Prostate gland (tissue), 2 donors: ENCODE results near the gene NEXMIF. TPM values are rescaled to one million over a fixed set of nuclear protein-coding genes. Genes with fewer than 3 reads are reported as not detected.
"Not testable (repeated sequence)": the region's sequence is repeated elsewhere in the genome, so short reads cannot be mapped to it uniquely, and the experiment has no call there.

Experiments used
- DNase-seq: peaks from one replicate; pipeline ENCODE4 v3.0.0-alpha.2; 2019; ENCODE audit warnings: low spot score
- H3K27ac ChIP-seq, 2 donors: fragments of 200-600 bp; sonication (generic); 2 replicates each; pipeline ENCODE4 v1.5.1; 2017 to 2019
- H3K27me3 ChIP-seq: fragments of 200-600 bp; sonication (generic); replicated peaks from 2 replicates; pipeline ENCODE4 v1.5.1; 2019; ENCODE audit not compliant: insufficient read depth
- H3K36me3 ChIP-seq, 2 donors: fragments of 200-600 bp; sonication (generic); 1 replicate in 1 of 2; 2 replicates in 1 of 2; pipeline versions ENCODE4 v1.5.1 to v1.8.1; 2017 to 2019
- H3K4me1 ChIP-seq: fragments of 200-600 bp; sonication (generic); replicated peaks from 2 replicates; pipeline ENCODE4 v1.5.1; 2019
- H3K4me3 ChIP-seq, 2 donors: fragments of 200-600 bp; sonication (generic); 2 replicates each; pipeline ENCODE4 v1.5.1; 2017 to 2019
- H3K9me3 ChIP-seq: fragments of 200-600 bp; sonication (generic); 2 replicates; pipeline ENCODE4 v1.5.1; 2017
- CTCF ChIP-seq, 4 experiments: fragments of 200-600 bp in 2 of 4; fragments of 450-650 bp in 2 of 4; sonication (generic) in 2 of 4; IDR thresholded peaks; 1 replicate in 3 of 4; 2 replicates in 1 of 4; pipeline ENCODE4 v1.5.1; 2016 to 2019; ENCODE audit warnings: antibody characterized with exemption in 4 of 4, mild to moderate bottlenecking in 2 of 4, moderate library complexity in 2 of 4
- POLR2A ChIP-seq: fragments of 450-650 bp; IDR thresholded peaks from one replicate; pipeline ENCODE4 v1.6.1; 2016; ENCODE audit warnings: antibody characterized with exemption, mild to moderate bottlenecking
- POLR2AphosphoS5 ChIP-seq: sonication (generic); formaldehyde crosslinking; IDR thresholded peaks from one replicate; pipeline ENCODE4 v1.6.1; 2017; ENCODE audit warnings: antibody characterized with exemption
- WGBS: methylation state at CpG from one replicate; pipeline ENCODE4 v1.1.5; 2018; 5-methylcytosine and 5-hydroxymethylcytosine counted together
- intact Hi-C: fragments of 100-400 bp; cut with DNase I; formaldehyde crosslinking; loops from one replicate; pipeline ENCODE4 v1.14.2; 2022
- small RNA-seq, 2 donors: library from RNA; depleted of rRNA; stranded (forward); fragments of <200 nt; gene quantifications; one replicate each; pipeline ENCODE3, GENCODE V24; 2016
- total RNA-seq, 2 donors: library from RNA; depleted of rRNA; stranded (reverse); fragments of >200 nt; gene quantifications; one replicate each; pipeline ENCODE4 v1.1.0, GENCODE V29; 2016

Gene NEXMIF
- total RNA-seq, 2 donors from 2014 or later: 1.2 to 4.7 TPM

DNA sequence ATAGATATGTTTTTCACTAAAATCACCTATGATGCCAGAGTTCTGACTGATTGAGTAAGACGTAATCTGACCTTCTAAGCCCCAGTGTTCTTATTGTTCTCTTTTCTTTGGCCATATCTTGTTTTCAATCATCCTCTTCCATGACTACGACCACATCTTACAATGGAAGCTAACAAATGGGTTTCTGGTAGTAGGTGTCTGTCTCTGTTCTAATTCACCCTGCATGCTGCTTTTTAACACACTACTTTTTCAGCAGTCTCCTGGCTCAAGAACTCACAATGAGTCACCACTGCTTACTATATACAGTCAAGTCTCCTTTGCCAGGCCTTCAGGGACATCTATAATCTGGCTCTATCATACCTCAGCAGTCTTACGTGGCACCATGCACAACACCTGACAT lies 146.1 kb downstream of the NEXMIF start:
- Histone ChIP-seq H3K27me3 (no peaks in the 10 kb centered on the region), H3K9me3 (no peaks in the 10 kb centered on the region), H3K4me3 (no peak overlapping the region), H3K4me1 (no peaks in the 10 kb centered on the region), H3K27ac (no peak overlapping the region), H3K36me3 (no peaks in the 10 kb centered on the region)
- no peak for DNase-seq
- WGBS: 40% methylated on average over 3 of the region's 3 CpGs
- intact Hi-C loops: no loop called here
- no peak for TF ChIP-seq POLR2AphosphoS5

DNA sequence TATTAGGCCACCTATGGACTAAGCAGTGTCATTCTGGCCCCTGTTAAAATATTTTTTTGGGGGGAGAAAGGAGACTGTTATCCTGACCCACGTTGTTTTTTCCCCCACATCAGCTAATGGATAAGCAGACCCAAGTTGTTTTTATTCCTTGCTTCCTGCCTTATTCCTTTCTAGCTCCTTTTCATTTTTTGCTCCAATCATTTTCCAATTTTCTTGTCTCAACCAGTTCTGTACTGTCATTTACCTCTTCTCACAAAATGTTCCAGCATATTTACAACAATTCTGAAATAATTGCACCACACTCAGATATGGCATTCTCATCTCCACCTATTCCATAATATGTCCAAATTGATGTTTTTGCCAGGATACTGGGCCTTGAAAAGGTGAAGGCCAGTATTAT lies 150.3 kb downstream of the NEXMIF start:
- H3K36me3 ChIP-seq: no peaks in the 10 kb centered on the region

DNA sequence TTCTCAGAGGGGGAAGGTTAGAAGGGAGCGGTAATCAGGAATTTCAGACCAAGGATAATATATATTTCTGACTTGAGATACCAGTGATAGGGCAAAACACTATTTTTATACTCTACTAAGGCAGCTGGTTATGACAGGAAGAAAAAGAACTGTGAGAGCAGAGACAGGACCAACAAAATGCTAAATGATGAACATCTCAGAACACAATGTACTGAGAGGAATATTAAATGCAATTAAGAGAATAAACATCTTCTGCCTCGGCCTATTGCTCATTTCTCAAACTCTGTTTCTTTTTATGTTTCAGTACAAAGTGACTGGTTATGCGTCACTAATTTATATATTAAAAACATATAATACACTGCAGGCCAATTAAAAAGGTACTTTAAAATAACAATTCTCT lies 188.8 kb downstream of the NEXMIF start:
- TF ChIP-seq CTCF (IDR thresholded peaks at IDR 0.05) (no peak), POLR2A (no peak), POLR2AphosphoS5 (no peak)
- H3K36me3 ChIP-seq: no peaks in the 10 kb centered on the region
- no peaks in the 10 kb centered on the region for H3K9me3 ChIP-seq
- DNase-seq: no peak
- H3K27ac ChIP-seq: peak overlapping the region in 1 of 2 donors; percentile 19
- no peaks in the 10 kb centered on the region for H3K27me3 ChIP-seq
- no peak overlapping the region for H3K4me3 ChIP-seq
- WGBS: 60% methylated on average over 3 of the region's 3 CpGs
- intact Hi-C loops: no loop called here
- H3K4me1 ChIP-seq: no peaks in the 10 kb centered on the region

More for the DNA sequence above, 150.3 kb downstream of the NEXMIF start:
- TF ChIP-seq POLR2AphosphoS5 (no peak), POLR2A (no peak), CTCF (IDR thresholded peaks at IDR 0.05) (no peak)
- WGBS: 75% methylated on average over 1 of the region's 1 CpG
- Histone ChIP-seq H3K4me3 (no peak overlapping the region), H3K27ac (no peak overlapping the region), H3K27me3 (no peaks in the 10 kb centered on the region), H3K4me1 (no peaks in the 10 kb centered on the region), H3K9me3 (no peaks in the 10 kb centered on the region)
- intact Hi-C loops: no loop called here
- no peak for DNase-seq

DNA sequence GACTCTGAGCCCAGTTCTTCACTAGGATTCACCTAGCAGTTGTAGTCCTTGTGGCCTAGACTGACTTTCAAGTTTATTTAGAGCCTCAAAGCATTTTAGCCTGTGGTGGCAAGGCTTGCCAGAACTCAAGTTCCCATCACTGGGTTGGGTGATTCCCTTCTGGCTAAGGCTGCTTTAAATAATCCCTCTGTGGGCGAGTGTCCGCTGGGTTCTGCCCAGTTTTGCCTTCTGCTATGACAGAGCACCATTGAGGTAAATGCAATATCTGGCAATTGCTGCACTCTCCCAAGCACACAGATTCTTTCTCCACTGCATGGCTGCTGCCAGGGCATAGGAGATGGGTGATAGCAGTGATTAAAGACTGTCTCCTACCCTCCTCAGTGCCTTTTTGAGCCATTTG lies 220.0 kb downstream of the NEXMIF start:
- Histone ChIP-seq H3K36me3 (no peaks in the 10 kb centered on the region), H3K9me3 (no peaks in the 10 kb centered on the region), H3K27ac (no peak overlapping the region), H3K4me1 (no peaks in the 10 kb centered on the region), H3K27me3 (no peaks in the 10 kb centered on the region), H3K4me3 (no peak overlapping the region)
- WGBS: 90% methylated on average over 2 of the region's 2 CpGs
- intact Hi-C loops: no loop called here
- no peak for DNase-seq
- TF ChIP-seq POLR2AphosphoS5 (no peak), POLR2A (no peak), CTCF (IDR thresholded peaks at IDR 0.05) (no peak)

- H3K27ac ChIP-seq, H3K9me3 ChIP-seq, H3K4me3 ChIP-seq, H3K4me1 ChIP-seq, DNase-seq, intact Hi-C loops, H3K27me3 ChIP-seq, H3K36me3 ChIP-seq: not testable (repeated sequence)
- 86% methylated on average over 2 of the region's 2 CpGs for whole genome bisulfite sequencing
Observed at GRCh38 chrX:74701343-74701742, 223.9 kb downstream of the NEXMIF start.

- 55% methylated on average over 2 of the region's 2 CpGs for WGBS
- TF ChIP-seq POLR2AphosphoS5 (no peak), POLR2A (no peak), CTCF (IDR thresholded peaks at IDR 0.05) (no peak)
- no peaks in the 10 kb centered on the region for H3K9me3 ChIP-seq
- intact Hi-C loops: no loop called here
- H3K27ac ChIP-seq: no peak overlapping the region
- H3K4me3 ChIP-seq: no peak overlapping the region
- H3K4me1 ChIP-seq: no peaks in the 10 kb centered on the region
- DNase-seq: no peak
- H3K27me3 ChIP-seq: no peaks in the 10 kb centered on the region
- no peaks in the 10 kb centered on the region for H3K36me3 ChIP-seq
Observed at GRCh38 chrX:74684466-74684865, 240.8 kb downstream of the NEXMIF start.

Small RNA genes within 50 kb of the gene (small RNA-seq; reads per million reads assigned to genes)
- 0 reads per million in 2 donors for gene AL139395.1

Other genes starting within 250 kb of the NEXMIF start
- 10 to 100 TPM; 41.1 to 64.3 TPM for gene ABCB7, start 230.8 kb upstream of the NEXMIF start, total RNA-seq